ENCODE data around the gene RNF125. TPM values are rescaled to one million over a fixed set of nuclear protein-coding genes. Genes with fewer than 3 reads are reported as not detected.
"Not testable (repeated sequence)": the region's sequence is repeated elsewhere in the genome, so short reads cannot be mapped to it uniquely, and the experiment has no call there.

The RNF125 gene
- total RNA-seq, 1 donor from 2014 or later = 0.53 TPM

- DNase-seq (ENCODE audit: low read depth, low spot score) = no peak
Measured at GRCh38 chr18:32083781-32084180, 65.2 kb downstream of the RNF125 start.

DNA sequence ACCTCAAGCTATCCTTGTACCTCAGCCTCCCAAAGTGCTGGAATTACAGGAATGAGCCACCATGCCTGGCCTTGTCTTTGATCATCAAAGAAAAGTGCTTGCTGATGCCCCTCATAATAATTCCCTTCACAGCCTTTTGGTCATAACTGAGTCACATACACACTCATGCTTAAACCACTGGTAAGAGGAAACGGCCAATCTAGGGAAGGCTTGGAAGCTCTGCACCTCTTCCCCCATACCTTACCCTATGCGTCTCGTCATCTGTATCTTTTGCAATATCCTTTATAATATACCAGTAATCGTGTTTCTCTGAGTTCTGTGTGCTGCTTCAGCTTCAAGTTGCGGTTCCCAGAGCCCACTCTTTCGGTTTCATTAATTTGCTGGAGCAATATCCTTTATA lies 68.3 kb downstream of the RNF125 start:
- no peak for DNase-seq (ENCODE audit: low read depth, low spot score)

- not testable (repeated sequence) for DNase-seq (ENCODE audit: low read depth, low spot score)
Measured at GRCh38 chr18:32090831-32091230, 72.2 kb downstream of the RNF125 start.

- DNase-seq (ENCODE audit: low read depth, low spot score) = no peak
Measured at GRCh38 chr18:32091325-32091723, 72.7 kb downstream of the RNF125 start.

GRCh38 chr18:32091724-32092421 lies 73.2 kb downstream of the RNF125 start, which contains the start of gene RNF138:
TSS of gene RNF138 (plus strand) at chr18:32091874. CDS start at chr18:32092777, 903 bp downstream.
- DNase-seq (ENCODE audit: low read depth, low spot score) = peak; percentile 57

DNA sequence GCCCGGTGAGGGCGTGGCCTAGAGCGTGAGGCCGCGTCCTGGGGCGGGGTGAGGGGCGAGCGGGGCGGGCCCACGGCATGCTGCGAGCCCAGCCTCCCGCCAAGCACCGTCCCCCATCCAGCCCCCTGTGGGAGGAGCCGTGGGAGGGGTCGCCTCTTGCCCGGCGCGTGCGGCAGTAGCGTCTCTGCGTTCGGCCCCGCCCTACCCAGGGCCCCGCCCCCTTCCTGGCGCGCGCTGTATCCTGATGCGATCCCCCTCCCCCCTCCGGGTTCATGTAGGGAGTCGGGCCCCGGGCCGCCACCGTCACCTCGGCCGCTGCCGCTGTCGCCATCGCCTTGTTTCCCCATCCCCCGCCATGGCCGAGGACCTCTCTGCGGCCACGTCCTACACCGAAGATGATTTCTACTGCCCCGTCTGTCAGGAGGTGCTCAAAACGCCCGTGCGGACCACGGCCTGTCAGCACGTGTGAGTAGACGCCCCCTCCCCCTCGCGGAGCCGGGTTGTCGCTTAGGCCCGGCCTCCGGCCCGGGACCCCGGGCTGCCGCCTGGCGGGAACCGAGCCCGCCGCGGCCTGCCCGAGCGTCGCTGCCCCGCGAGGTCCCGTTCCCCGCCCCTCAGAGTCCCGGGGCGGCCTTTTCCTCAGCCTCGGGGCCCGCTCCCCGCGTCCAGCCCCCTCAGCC lies 73.9 kb downstream of the RNF125 start:
- DNase-seq (ENCODE audit: low read depth, low spot score) = peak; percentile 89

DNA sequence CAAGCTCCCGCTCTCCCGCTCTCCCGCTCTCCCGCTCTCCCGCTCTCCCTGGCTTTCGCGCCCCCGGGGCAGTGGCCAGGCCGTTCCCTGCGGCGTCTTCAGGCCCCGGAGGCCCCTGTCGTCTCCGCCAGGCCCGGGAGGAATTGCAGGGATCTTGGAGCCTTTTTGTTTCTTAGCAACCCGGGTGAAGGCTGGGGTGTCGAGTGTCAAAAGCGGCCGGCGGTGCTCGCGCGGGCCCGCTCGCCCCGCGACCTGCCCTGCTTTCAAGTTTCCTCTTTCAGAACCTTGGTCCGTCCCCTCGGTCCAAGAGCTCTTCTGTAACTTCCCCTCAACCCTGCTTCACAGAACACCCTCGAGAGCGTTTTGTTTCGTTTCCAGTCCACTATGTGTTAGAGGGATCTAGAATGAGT lies 74.5 kb downstream of the RNF125 start:
- no peak for DNase-seq (ENCODE audit: low read depth, low spot score)

- DNase-seq (ENCODE audit: low read depth, low spot score) = no peak
Measured at GRCh38 chr18:32093523-32093922, 74.9 kb downstream of the RNF125 start.

DNA sequence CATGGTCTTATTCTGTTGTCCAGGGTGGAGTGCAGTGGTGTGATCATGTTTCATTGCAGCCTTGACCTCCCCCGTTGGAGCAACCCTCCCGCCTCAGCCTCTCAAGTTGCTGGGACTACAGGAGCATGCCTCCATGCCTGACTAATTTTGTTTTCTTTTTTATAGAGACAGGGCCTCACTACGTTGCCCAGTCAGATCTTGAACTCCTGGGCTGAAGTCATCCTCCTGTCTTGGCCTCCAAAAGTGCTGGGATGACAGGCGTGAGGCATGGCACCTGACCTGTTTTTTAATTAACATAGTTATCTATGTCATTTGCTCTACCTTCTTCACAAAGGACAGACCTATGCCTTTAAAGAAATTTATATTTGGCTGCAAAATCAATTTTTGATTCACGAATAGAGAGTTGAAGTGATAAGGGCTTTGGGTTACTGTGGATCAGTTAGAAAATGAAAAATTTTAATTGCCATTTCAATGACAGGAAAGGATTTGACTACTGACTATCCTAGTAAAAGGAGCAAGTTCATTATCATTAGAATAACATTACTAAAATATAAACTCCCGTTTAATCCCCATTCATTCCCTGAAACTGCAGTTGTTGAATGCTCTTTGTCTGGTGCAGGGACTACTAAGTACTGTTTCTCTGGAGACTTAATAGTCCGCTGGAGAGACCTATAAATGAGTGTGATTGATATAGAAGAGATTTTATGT lies 76.7 kb downstream of the RNF125 start:
- DNase-seq (ENCODE audit: low read depth, low spot score) = no peak

DNA sequence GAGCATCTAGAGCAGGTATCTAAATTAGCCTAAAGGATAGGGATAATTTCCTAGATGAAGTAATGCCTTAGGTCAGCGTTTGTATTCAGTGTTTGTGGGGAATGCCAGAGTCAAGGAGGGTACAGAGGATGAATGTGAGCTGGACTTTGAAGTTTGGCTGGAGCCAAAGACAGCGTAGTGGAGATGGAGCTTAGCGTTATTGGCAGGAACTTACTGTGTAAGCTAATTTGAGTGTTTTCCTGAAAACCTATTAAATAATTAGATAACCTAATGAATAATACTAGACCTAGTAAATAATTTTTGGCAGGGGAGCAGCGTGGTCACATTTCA lies 77.2 kb downstream of the RNF125 start:
- DNase-seq (ENCODE audit: low read depth, low spot score) = no peak

GRCh38 chr18:32096946-32097345 lies 78.3 kb downstream of the RNF125 start:
- DNase-seq (ENCODE audit: low read depth, low spot score) = no peak

- no peak for DNase-seq (ENCODE audit: low read depth, low spot score)
Measured at GRCh38 chr18:32104516-32104915, 85.9 kb downstream of the RNF125 start.

GRCh38 chr18:32110005-32110404 lies 91.4 kb downstream of the RNF125 start:
- DNase-seq (ENCODE audit: low read depth, low spot score) = no peak

DNA sequence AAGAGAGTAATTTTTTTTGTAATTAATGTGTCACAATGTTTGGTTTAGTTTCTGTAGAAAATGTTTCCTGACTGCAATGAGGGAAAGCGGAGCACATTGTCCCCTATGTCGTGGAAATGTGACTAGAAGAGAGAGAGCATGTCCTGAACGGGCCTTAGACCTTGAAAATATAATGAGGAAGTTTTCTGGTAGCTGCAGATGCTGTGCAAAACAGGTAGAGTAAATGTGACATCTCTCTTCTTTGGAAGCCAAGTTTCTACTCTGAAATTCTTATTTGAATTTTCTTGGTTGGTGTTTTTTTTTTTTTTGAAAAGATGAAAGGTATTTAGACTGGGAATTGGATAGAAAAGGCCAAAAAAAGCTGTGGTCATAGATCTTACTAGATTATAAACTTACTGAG lies 93.1 kb downstream of the RNF125 start:
- DNase-seq (ENCODE audit: low read depth, low spot score) = no peak

DNA sequence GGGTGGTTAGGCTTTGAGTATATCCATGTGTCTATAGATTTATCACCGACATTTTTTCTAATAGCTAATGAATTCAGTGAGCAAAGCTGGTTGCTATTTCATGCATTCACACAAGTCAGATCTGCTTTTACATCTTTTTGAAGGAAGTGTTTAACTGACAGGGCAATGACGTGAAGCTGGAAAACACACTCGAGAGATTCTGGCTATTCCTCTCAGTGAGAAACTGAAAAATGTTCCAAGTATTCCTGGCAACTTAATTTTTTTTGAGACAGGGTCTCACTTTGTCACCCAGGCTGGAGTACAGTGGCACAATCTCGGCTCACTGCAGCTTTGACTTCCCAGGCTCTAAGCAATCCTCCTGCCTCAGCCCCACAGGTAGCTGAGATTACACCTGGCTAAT lies 94.2 kb downstream of the RNF125 start:
- no peak for DNase-seq (ENCODE audit: low read depth, low spot score)

GRCh38 chr18:32114293-32114942 lies 95.8 kb downstream of the RNF125 start:
- no peak for DNase-seq (ENCODE audit: low read depth, low spot score)

- no peak for DNase-seq (ENCODE audit: low read depth, low spot score)
Measured at GRCh38 chr18:32122039-32122438, 103.4 kb downstream of the RNF125 start.

Other genes starting within 250 kb of the RNF125 start
- 55.1 and 61.4 TPM in 2 replicates for gene TRAPPC8, start 75.7 kb upstream of the RNF125 start, total RNA-seq
- gene RNF138, start 73.0 kb downstream of the RNF125 start, total RNA-seq = 37.1 and 46.1 TPM in 2 replicates
- gene MEP1B, start 171.2 kb downstream of the RNF125 start, total RNA-seq = not detected in 2 replicates